ENCODE data around the gene KCNA4.

Gene KCNA4

DNA sequence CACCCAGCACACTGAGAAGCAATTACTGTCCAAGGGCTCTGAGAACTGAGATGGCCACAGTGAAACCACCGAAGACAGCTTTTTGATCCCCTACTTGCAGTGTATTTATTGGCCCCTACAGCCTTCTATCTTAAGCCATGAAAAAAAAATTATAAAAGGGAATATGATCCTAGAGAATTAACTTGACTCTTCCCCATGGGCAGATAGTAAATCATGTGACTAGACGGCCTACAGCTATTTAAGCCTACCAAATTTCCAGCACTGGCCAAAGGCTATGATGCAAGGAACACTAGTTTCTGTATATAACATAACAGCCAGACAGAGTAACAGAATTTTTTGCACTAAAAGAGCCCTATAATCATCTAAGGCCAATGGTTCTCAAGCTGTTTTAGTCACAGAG lies 53.8 kb downstream of the KCNA4 start:
- H3K9me3 Mint-ChIP-seq, result no peaks in the 10 kb centered on the region
- no peak overlapping the region for H3K4me3 Mint-ChIP-seq
- ATAC-seq (replicated peaks) (no peak), DNase-seq (no peak)
- no peaks in the 10 kb centered on the region for H3K4me1 Mint-ChIP-seq
- no peak overlapping the region for H3K27ac Mint-ChIP-seq
- no peaks in the 10 kb centered on the region for H3K27me3 Mint-ChIP-seq
- H3K36me3 Mint-ChIP-seq, result no peaks in the 10 kb centered on the region

DNA sequence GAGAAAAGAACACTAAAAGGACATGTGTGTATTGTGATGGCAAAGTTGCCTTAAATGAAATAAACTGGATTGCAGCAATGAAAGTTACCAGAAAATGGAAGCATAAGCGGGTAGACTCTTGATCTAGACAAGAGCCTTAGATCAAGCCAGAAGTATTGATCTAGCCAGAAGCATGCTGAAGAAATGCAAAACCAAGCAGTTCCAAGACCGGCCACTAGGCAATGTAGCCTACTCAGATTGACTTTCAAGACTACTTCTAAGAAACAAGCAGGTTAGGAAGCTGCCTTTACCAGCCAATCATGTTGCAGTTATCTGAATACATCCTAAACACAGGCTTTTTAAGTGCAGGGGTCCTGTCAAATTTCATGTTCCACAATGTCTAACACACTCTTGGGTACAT lies 54.6 kb downstream of the KCNA4 start:
- no peak overlapping the region for H3K27ac Mint-ChIP-seq
- no peak overlapping the region for H3K4me3 Mint-ChIP-seq
- no peaks in the 10 kb centered on the region for H3K27me3 Mint-ChIP-seq
- ATAC-seq (replicated peaks) (no peak), DNase-seq (no peak)
- no peaks in the 10 kb centered on the region for H3K4me1 Mint-ChIP-seq
- H3K9me3 Mint-ChIP-seq, result no peaks in the 10 kb centered on the region
- H3K36me3 Mint-ChIP-seq, result no peaks in the 10 kb centered on the region

Measured in stimulated activated naive B cell treated with anti-CD40 and anti-IgM and Interleukin-4, amounts not matched to agents 10 μg/mL and 1 μg/mL and 100 μg/mL, for 72 hours (primary cell).